Testis (tissue), 2 donors: Measurements from ENCODE around the gene CACNG4.

Source experiments
- CTCF ChIP-seq, 3 experiments: fragments of 450-650 bp in 2 of 3; fragments of 200-600 bp in 1 of 3; sonication (generic) in 1 of 3; IDR thresholded peaks; one replicate each; pipeline ENCODE4 v1.5.1; 2016 to 2019; ENCODE audit warnings: antibody characterized with exemption in 3 of 3, mild to moderate bottlenecking in 2 of 3, moderate library complexity in 1 of 3
- POLR2A ChIP-seq: fragments of 450-650 bp; IDR thresholded peaks from one replicate; pipeline ENCODE4 v1.6.1; 2017; ENCODE audit warnings: antibody characterized with exemption, mild to moderate bottlenecking, moderate library complexity

DNA sequence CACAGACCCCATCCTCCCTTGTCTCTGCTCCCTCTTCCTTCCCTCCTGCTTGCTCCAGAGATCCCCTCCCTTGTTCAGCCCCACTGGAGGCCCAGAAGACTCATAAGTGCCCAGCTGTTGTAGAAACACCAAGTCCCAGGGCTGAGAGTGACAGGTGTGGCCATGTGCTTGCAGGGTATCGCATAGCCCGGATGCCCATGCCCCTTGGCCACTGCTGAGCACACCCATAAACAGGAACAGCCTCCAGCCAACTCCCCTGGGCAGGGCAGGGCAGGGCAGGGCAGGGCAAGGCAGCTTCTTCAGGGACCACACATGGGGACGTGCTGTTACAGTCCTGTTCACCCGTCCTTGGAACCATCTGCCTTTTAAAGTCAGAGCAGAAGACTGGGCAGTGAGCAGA lies 81.9 kb downstream of the CACNG4 start:
- TF ChIP-seq POLR2A = no peak
- no peak for TF ChIP-seq CTCF (IDR thresholded peaks at IDR 0.05)
